ENCODE measurements around the gene PATE1.

DNA sequence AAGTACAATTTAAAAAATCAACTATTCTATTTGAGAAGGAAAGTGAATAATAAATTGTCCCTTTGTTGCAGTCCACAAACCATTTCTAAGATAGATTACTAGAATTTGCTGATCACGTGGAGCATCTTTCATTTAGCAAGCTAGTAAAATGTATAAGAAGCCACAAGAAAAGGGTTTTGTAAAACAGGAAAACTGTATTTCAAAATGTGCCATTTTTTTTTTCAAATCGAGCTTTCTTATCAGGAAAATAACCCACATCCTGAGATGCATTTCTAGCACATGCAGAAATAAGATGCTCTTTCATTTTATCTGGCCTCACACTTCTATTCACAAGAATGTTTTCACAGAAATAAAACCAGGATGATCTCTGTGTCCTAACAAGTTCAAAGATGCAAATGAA is 38.6 kb downstream of the PATE1 start:
- no peak for TF ChIP-seq POLR2A (IDR thresholded peaks at IDR 0.05)
- TF ChIP-seq, protein P1, sequence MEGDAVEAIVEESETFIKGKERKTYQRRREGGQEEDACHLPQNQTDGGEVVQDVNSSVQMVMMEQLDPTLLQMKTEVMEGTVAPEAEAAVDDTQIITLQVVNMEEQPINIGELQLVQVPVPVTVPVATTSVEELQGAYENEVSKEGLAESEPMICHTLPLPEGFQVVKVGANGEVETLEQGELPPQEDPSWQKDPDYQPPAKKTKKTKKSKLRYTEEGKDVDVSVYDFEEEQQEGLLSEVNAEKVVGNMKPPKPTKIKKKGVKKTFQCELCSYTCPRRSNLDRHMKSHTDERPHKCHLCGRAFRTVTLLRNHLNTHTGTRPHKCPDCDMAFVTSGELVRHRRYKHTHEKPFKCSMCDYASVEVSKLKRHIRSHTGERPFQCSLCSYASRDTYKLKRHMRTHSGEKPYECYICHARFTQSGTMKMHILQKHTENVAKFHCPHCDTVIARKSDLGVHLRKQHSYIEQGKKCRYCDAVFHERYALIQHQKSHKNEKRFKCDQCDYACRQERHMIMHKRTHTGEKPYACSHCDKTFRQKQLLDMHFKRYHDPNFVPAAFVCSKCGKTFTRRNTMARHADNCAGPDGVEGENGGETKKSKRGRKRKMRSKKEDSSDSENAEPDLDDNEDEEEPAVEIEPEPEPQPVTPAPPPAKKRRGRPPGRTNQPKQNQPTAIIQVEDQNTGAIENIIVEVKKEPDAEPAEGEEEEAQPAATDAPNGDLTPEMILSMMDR (IDR thresholded peaks at IDR 0.05), result no peak
